ENCODE data around the gene CBX5. TPM values are rescaled to one million over a fixed set of nuclear protein-coding genes. Genes with fewer than 3 reads are reported as not detected.

Gene CBX5
- total RNA-seq, 2 donors from 2014 or later, result 49.9 to 52.8 TPM

- Histone ChIP-seq H3K4me1 (replicated peaks) (peaks cover 3% of the 10 kb centered on the region), H3K27ac (no peak overlapping the region), H3K9me3 (no peaks in the 10 kb centered on the region), H3K36me3 (no peaks in the 10 kb centered on the region), H3K27me3 (replicated peaks; ENCODE audit: insufficient read depth) (no peaks in the 10 kb centered on the region), H3K4me3 (no peak overlapping the region)
- DNase-seq (ENCODE audit: low spot score), result no peak
- WGBS, result 88% methylated on average over 8 of the region's 8 CpGs
- TF ChIP-seq, protein P1, sequence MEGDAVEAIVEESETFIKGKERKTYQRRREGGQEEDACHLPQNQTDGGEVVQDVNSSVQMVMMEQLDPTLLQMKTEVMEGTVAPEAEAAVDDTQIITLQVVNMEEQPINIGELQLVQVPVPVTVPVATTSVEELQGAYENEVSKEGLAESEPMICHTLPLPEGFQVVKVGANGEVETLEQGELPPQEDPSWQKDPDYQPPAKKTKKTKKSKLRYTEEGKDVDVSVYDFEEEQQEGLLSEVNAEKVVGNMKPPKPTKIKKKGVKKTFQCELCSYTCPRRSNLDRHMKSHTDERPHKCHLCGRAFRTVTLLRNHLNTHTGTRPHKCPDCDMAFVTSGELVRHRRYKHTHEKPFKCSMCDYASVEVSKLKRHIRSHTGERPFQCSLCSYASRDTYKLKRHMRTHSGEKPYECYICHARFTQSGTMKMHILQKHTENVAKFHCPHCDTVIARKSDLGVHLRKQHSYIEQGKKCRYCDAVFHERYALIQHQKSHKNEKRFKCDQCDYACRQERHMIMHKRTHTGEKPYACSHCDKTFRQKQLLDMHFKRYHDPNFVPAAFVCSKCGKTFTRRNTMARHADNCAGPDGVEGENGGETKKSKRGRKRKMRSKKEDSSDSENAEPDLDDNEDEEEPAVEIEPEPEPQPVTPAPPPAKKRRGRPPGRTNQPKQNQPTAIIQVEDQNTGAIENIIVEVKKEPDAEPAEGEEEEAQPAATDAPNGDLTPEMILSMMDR (IDR thresholded peaks at IDR 0.05), result no peak
- TF ChIP-seq POLR2A (IDR thresholded peaks at IDR 0.05) (no peak), POLR2AphosphoS5 (IDR thresholded peaks at IDR 0.05) (no peak)
- intact Hi-C loops (cut with DNase I), result no loop called here
Observed at GRCh38 chr12:54257332-54257731, 22.6 kb downstream of the CBX5 start.

GRCh38 chr12:54253240-54253639 lies 26.7 kb downstream of the CBX5 start:
- no peaks in the 10 kb centered on the region for H3K27me3 ChIP-seq (replicated peaks; ENCODE audit: insufficient read depth)
- no peak for TF ChIP-seq POLR2A (IDR thresholded peaks at IDR 0.05)
- TF ChIP-seq, protein P1 (IDR thresholded peaks at IDR 0.05), result no peak
- TF ChIP-seq POLR2AphosphoS5 (IDR thresholded peaks at IDR 0.05), result no peak
- H3K4me3 ChIP-seq, result no peak overlapping the region
- 91% methylated on average over 4 of the region's 4 CpGs for WGBS
- H3K4me1 ChIP-seq (replicated peaks), result no peaks in the 10 kb centered on the region
- no peaks in the 10 kb centered on the region for H3K36me3 ChIP-seq
- no peak for DNase-seq (ENCODE audit: low spot score)
- H3K27ac ChIP-seq, result no peak overlapping the region
- intact Hi-C loops (cut with DNase I), result no loop called here
- no peaks in the 10 kb centered on the region for H3K9me3 ChIP-seq

DNA sequence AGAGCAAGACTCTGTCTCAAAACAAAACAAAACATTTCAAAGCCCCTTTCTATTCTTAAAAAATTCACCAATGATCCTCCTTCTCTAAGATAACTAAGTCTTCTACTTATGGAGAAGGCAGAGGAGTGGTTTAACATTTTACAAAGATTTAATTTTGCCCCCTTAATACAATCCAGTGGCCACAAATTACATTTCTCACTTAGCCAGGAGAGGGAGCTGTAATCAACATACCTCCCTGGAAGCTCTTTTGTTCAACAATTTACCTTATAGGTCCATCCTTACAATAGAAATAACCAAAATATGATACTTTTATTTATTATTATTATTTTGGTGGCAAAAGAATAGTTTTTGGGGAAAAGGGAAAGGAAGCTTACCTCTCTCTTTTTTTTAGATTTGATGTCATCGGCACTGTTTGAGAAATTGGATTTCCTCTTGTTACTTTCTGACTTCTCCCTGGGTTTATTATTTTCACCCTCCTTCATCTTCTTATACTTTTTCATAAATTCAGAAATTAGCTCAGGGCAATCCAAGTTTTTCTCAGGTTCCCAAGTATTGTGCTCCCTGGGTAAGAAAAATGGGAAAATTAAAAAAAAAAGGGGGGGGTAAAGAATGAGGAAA lies 28.1 kb downstream of the CBX5 start:
- no peaks in the 10 kb centered on the region for H3K36me3 ChIP-seq
- WGBS, result 92% methylated on average over 1 of the region's 1 CpG
- no peak overlapping the region for H3K4me3 ChIP-seq
- intact Hi-C loops (cut with DNase I), result no loop called here
- H3K27ac ChIP-seq, result no peak overlapping the region
- H3K27me3 ChIP-seq (replicated peaks; ENCODE audit: insufficient read depth), result no peaks in the 10 kb centered on the region
- H3K4me1 ChIP-seq (replicated peaks), result no peaks in the 10 kb centered on the region
- DNase-seq (ENCODE audit: low spot score), result no peak
- no peaks in the 10 kb centered on the region for H3K9me3 ChIP-seq
- TF ChIP-seq, protein P1 (IDR thresholded peaks at IDR 0.05), result peak in 3 of 4 experiments; percentile 44 to 73 (median 66)
- no peak for TF ChIP-seq POLR2A (IDR thresholded peaks at IDR 0.05)
- peak; percentile 9 for TF ChIP-seq POLR2AphosphoS5 (IDR thresholded peaks at IDR 0.05)

DNA sequence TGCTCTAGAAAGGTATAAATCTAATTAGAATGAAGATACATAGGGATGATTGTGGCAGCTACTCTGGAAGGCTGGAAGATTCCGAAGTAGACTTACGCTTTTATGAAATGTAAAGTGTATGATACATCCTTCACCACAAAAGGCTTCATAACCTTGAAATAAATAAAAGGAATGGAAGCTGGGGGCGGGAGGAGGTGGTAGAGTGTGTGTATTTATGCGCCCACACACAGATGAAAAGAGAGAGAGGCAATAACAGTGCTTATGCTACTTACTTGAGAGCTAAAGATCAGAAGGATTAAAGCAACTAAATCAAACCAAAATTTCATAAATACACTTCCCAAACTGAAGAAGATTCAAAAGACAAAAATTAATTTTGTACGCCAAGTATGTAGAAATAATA lies 30.4 kb downstream of the CBX5 start:
- H3K27ac ChIP-seq, result no peak overlapping the region
- no peak for TF ChIP-seq POLR2AphosphoS5 (IDR thresholded peaks at IDR 0.05)
- 92% methylated on average over 5 of the region's 5 CpGs for WGBS

GRCh38 chr12:54246011-54246641 lies 33.8 kb downstream of the CBX5 start:
- no peaks in the 10 kb centered on the region for H3K36me3 ChIP-seq
- H3K9me3 ChIP-seq, result no peaks in the 10 kb centered on the region
- TF ChIP-seq POLR2AphosphoS5 (IDR thresholded peaks at IDR 0.05) (no peak), POLR2A (IDR thresholded peaks at IDR 0.05) (no peak)
- TF ChIP-seq, protein P1 (IDR thresholded peaks at IDR 0.05), result no peak
- H3K4me3 ChIP-seq, result no peak overlapping the region
- H3K27me3 ChIP-seq (replicated peaks; ENCODE audit: insufficient read depth), result no peaks in the 10 kb centered on the region
- intact Hi-C loops (cut with DNase I), result loop anchor here (5.0 kb wide), 1 partner anchor 36 kb away; the partner anchor contains the start of genes CBX5 and HNRNPA1
- no peak overlapping the region for H3K27ac ChIP-seq
- H3K4me1 ChIP-seq (replicated peaks), result no peaks in the 10 kb centered on the region
- WGBS, result 80% methylated on average over 6 of the region's 6 CpGs
- no peak for DNase-seq (ENCODE audit: low spot score)

More for the DNA sequence above, 30.4 kb downstream of the CBX5 start:
- no peaks in the 10 kb centered on the region for H3K4me1 ChIP-seq (replicated peaks)
- no peaks in the 10 kb centered on the region for H3K36me3 ChIP-seq
- intact Hi-C loops (cut with DNase I), result loop anchor here (5.0 kb wide), 1 partner anchor 33 kb away; the partner anchor contains the start of genes CBX5 and HNRNPA1
- H3K4me3 ChIP-seq, result no peak overlapping the region
- no peaks in the 10 kb centered on the region for H3K27me3 ChIP-seq (replicated peaks; ENCODE audit: insufficient read depth)
- no peak for DNase-seq (ENCODE audit: low spot score)
- no peaks in the 10 kb centered on the region for H3K9me3 ChIP-seq

All from prostate gland (tissue), 2 donors.